Activated T-cell treated with anti-CD3 and anti-CD28 coated beads for 24 hours (primary cell): ENCODE data around the gene TACR1.

Experiments used
- DNase-seq: peaks from one replicate; pipeline ENCODE4 v3.0.0-alpha.2; 2020; ENCODE audit warnings: low read depth

Gene TACR1

GRCh38 chr2:75018162-75018561 is 181.2 kb downstream of the TACR1 start:
- no peak for DNase-seq

DNA sequence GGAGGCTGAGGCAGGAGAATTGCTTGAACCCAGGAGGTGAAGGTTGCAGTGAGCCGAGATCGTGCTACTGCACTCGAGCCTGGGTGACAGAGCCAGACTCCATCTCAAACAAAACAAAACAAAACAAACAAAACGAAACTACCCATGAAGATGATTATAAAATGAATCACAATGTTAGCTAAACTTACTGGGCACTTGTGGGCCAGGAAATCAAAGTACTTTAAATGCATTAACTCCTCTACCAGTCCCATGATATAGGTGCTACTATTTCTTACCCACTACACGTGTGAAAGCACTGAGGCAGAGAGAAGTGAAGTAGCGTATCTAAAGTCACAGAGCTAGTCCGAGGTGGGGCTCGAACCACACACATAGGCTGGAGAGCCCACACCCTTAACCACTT is 187.2 kb downstream of the TACR1 start:
- DNase-seq: no peak

DNA sequence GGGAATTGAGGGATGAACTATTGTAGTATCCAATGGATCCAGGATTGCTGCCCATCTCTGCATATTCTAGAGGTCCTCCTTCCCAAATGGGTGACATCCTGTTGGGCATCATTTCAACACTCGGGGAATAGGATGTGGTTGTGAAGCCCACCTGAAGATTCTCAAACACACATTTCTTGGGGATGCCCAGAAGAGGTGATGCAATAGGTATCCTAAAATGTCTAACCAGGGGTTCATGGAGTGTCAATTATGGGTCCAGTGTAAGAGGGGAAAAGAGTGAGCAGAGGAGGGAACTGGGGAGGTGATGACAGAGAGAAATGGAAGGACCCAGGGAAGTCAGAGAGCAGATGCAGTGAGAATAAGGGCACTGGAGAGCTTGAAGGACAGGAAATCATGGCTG is 188.7 kb downstream of the TACR1 start:
- no peak for DNase-seq

- DNase-seq: no peak
Measured at GRCh38 chr2:75007819-75008218, 191.5 kb downstream of the TACR1 start.

DNA sequence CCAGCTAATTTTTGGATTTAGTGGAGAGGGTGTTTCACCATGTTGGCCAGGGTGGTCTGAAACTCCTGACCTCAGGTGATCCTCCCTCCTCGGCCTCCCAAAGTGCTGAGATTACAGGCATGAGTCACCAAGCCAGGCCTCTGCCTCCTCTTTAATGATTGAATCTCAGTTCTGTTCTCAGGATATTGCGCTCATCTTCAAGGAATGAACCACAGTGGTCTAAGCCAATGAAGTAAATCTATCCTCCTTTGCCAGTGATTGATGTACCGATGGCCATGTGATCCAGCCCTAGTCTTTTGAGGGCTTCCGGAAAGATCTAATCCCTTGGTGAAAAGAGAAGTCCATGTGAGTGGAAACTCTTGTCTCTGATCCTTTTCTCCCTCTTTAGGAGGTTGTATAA is 192.3 kb downstream of the TACR1 start:
- no peak for DNase-seq

DNA sequence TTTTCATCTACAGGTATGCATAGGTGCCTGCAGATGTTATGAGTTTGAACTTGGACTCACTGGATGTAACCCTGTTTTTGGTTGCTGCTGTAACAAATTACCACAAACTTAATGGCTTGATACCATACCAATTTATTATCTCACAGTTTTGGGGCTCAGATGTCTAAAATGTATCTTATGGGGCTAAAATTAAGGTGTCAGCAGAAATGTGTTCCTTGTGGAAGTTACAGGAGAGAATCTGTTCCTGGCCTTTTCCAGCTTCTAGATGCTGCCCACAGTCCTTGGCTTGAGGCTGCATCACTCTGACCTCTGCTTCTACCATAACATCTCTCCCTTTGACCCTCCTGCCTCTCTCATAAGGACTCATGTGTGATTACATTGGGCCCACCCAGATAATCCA is 193.3 kb downstream of the TACR1 start:
- DNase-seq: no peak

DNA sequence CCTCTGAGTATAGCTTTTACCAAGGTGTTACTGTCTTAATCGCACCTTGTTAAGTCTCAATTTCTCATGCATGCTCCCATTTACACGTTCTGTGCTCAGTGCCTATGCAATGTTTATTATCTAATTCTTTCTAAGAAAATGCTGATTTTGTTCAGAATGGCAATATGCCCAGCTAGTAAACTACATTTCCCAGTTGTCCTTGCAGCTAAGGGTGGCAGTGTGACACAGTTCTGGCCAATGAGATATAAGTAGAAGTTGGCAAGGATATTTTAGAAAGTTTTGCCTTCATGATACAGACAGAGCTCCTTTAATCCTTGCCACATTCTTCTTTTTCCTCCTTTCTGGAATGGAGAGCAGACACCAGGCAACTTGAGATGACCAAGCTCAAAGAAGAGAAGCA is 195.5 kb downstream of the TACR1 start:
- DNase-seq: no peak

DNA sequence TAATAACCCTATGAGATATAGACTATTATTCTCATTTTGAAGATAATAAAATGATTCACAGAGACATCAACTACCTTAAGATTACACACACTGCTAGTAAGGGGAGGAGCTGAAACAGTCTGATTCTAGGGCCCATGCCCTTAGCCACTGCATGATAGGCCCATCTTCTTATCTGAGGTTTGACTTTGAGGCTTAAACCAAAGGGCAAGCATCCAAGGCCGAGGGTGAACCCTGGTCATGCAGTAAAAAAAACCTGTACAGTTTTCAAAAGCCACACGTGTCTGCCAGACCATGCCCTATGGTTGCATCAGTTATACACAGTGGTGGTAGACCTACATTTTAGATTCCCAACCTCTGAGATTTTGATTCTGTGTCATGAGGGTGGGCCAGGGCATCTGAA is 196.0 kb downstream of the TACR1 start:
- no peak for DNase-seq

- no peak for DNase-seq
Measured at GRCh38 chr2:75002007-75002406, 197.3 kb downstream of the TACR1 start.

DNA sequence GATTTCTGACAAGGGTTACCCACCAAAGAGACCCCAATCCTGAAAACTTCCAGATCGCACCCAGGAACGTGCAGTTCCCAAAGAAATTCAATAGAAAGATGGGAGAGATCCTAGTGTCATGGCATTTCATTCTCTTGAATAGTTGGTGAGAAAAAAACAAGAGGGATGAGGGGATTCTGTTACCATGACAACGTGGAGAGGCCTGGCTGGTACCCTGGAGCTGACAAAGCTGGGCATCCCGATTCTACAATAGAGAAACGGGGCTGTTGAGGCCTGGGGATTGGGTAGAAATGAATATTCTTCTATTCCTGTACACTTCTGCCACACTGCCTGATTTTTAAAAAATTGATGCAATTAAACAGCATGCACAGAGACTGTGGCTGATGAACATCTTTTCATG is 199.9 kb downstream of the TACR1 start:
- DNase-seq: no peak
